ENCODE measurements around the gene SON. TPM values are rescaled to one million over a fixed set of nuclear protein-coding genes. Genes with fewer than 3 reads are reported as not detected.

The SON gene
- total RNA-seq, 4 donors from 2014 or later, result 124 to 265 (median 234) TPM

DNA sequence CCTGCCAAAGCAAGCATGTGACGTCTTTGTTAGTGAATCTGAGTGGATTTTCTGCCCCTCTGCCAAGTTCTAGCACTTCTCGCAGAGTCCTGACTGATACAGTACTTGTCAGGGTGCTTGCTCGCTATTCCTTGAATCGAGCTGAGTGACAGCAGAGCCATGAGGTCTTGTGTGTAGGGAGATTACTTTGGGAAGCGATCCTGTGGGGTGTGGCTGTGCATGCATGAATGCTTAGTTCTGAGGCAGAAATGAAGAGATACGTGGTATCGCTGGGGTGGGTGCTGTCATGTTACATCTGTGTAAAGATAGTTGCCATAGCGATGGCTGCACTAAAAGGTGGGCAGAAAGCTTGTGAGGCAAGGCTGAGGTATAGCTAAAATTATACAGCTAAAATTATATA lies 32.0 kb upstream of the SON start:
- no peak overlapping the region for H3K27ac ChIP-seq
- no peaks in the 10 kb centered on the region for H3K27me3 ChIP-seq
- intact Hi-C loops (cut with DNase I), result no loop called here
- TF ChIP-seq POLR2A (IDR thresholded peaks at IDR 0.05), result no peak
- TF ChIP-seq, protein P1, sequence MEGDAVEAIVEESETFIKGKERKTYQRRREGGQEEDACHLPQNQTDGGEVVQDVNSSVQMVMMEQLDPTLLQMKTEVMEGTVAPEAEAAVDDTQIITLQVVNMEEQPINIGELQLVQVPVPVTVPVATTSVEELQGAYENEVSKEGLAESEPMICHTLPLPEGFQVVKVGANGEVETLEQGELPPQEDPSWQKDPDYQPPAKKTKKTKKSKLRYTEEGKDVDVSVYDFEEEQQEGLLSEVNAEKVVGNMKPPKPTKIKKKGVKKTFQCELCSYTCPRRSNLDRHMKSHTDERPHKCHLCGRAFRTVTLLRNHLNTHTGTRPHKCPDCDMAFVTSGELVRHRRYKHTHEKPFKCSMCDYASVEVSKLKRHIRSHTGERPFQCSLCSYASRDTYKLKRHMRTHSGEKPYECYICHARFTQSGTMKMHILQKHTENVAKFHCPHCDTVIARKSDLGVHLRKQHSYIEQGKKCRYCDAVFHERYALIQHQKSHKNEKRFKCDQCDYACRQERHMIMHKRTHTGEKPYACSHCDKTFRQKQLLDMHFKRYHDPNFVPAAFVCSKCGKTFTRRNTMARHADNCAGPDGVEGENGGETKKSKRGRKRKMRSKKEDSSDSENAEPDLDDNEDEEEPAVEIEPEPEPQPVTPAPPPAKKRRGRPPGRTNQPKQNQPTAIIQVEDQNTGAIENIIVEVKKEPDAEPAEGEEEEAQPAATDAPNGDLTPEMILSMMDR (IDR thresholded peaks at IDR 0.05), result no peak
- H3K36me3 ChIP-seq, result peaks cover 4 to 97% (median 19%) of the 10 kb centered on the region in 3 donors
- no peaks in the 10 kb centered on the region for H3K9me3 ChIP-seq
- H3K4me3 ChIP-seq, result no peak overlapping the region
- 86 to 94% methylated on average over 8 of the region's 8 CpGs for WGBS, 2 donors
- H3K4me1 ChIP-seq, result no peaks in the 10 kb centered on the region
- DNase-seq, result no peak

DNA sequence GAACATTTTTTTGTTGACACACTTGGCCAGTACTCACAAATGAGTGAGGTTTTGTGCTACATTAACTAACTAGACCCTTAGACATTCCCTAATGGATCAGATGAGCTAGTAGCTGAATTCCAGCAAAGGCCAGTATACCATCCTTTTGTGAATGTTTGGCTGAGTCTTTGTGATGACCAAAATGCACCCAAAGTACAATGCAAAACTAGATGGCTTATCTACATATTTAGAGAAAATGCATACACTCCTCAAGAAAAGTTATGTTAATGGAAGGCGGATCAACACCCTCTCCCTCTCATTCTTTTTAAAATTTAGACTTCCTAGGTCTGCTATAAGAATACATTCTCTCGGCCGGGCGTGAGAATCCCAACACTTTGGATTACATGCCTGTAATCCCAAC lies 31.2 kb upstream of the SON start:
- WGBS, 2 donors, result 91 to 93% methylated on average over 4 of the region's 4 CpGs
- Histone ChIP-seq H3K9me3 (no peaks in the 10 kb centered on the region), H3K27ac (no peak overlapping the region), H3K4me3 (no peak overlapping the region), H3K36me3 (peaks cover 4 to 100% (median 20%) of the 10 kb centered on the region in 3 donors), H3K4me1 (no peaks in the 10 kb centered on the region), H3K27me3 (no peaks in the 10 kb centered on the region)
- no peak for DNase-seq
- TF ChIP-seq, protein P1 (IDR thresholded peaks at IDR 0.05), result no peak
- no peak for TF ChIP-seq POLR2A (IDR thresholded peaks at IDR 0.05)
- intact Hi-C loops (cut with DNase I), result no loop called here

DNA sequence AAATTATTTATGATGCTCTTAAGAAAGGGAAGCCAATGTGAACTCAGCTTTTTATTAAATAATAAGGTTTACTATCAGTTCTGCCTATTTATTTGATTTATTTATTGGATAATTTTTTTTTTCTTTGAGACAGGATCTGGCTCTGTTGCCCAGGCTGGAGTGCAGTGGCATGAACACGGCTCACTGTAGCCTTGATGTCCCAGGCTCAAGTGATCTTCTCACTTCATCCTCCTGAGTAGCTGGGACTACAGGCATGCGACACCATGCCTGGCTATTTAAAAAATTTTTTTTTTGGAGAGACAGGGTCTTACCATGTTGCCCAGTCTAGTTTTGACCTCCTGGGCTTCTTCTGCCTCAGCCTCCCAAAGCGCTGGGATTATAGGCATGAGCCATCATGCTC lies 30.4 kb upstream of the SON start:
- DNase-seq, result no peak
- peaks cover 10 to 100% (median 29%) of the 10 kb centered on the region in 3 donors for H3K36me3 ChIP-seq
- 96 to 100% methylated on average over 3 of the region's 3 CpGs for WGBS, 2 donors
- H3K9me3 ChIP-seq, result no peaks in the 10 kb centered on the region
- TF ChIP-seq, protein P1 (IDR thresholded peaks at IDR 0.05), result no peak
- TF ChIP-seq POLR2A (IDR thresholded peaks at IDR 0.05), result no peak
- no peak overlapping the region for H3K4me3 ChIP-seq
- intact Hi-C loops (cut with DNase I), result no loop called here
- H3K4me1 ChIP-seq, result no peaks in the 10 kb centered on the region
- H3K27me3 ChIP-seq, result no peaks in the 10 kb centered on the region
- H3K27ac ChIP-seq, result no peak overlapping the region

DNA sequence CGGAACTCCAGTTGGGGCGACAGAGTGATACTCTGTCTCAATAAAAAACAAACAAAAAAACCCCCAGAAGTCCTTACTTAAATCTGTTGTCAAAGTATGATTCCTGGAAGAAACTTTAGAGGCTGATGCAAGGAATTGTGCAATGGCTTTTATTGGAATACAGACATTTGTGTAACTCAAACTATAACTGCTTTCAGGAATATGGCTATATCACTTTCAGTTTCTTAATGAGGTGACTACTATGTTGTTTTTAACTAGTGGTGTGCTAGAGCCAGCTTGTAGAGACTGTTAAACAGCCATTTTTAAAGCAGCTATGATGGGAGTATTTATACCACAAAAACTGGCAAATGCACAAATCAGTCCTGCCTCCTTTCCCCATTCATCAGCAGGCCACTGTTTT lies 28.6 kb upstream of the SON start:
- Histone ChIP-seq H3K4me1 (no peaks in the 10 kb centered on the region), H3K36me3 (peaks cover 10 to 100% (median 23%) of the 10 kb centered on the region in 3 donors), H3K27me3 (no peaks in the 10 kb centered on the region), H3K4me3 (no peak overlapping the region), H3K27ac (no peak overlapping the region), H3K9me3 (no peaks in the 10 kb centered on the region)
- WGBS, 2 donors, result 79 to 85% methylated on average over 2 of the region's 2 CpGs
- intact Hi-C loops (cut with DNase I), result no loop called here
- DNase-seq, result no peak
- no peak for TF ChIP-seq POLR2A (IDR thresholded peaks at IDR 0.05)
- TF ChIP-seq, protein P1 (IDR thresholded peaks at IDR 0.05), result no peak

DNA sequence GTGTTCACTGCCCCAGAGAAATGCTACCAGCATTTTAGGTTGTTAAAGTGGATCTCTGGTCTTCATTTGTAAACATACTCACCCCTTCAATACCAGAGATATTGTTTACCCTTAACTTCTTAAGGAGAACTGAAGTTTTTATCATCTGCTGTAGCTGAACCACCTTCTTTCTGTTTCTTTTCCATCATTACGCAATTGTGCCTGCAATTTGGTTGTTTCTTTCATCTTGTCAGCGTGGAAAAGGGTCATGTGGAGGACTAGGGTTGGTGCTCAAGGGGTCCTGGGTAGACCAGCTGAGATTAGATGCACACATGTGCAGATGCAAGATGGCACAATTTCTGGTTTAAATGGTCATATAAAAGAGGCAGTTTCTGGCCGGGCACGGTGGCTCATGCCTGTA lies 23.9 kb upstream of the SON start:
- intact Hi-C loops (cut with DNase I), result no loop called here
- no peaks in the 10 kb centered on the region for H3K27me3 ChIP-seq
- H3K4me1 ChIP-seq, result no peaks in the 10 kb centered on the region
- H3K4me3 ChIP-seq, result no peak overlapping the region
- no peak for DNase-seq
- 96 to 98% methylated on average over 4 of the region's 4 CpGs for WGBS, 2 donors
- H3K9me3 ChIP-seq, result no peaks in the 10 kb centered on the region
- no peak overlapping the region for H3K27ac ChIP-seq
- TF ChIP-seq POLR2A (IDR thresholded peaks at IDR 0.05), result no peak
- TF ChIP-seq, protein P1 (IDR thresholded peaks at IDR 0.05), result no peak
- H3K36me3 ChIP-seq, result peaks cover 6 to 90% (median 10%) of the 10 kb centered on the region in 3 donors
